ENCODE data around the gene NAT10. TPM values are rescaled to one million over a fixed set of nuclear protein-coding genes. Genes with fewer than 3 reads are reported as not detected.

Gene NAT10
- total RNA-seq, 1 experiment from 2014 or later = 38.0 TPM

GRCh38 chr11:34143048-34143447 lies 37.6 kb downstream of the NAT10 start:
- DNase-seq (ENCODE audit: low read depth, low spot score) = no peak
- in situ Hi-C loops (cut with HindIII; ENCODE audit: low pct_unique_long_range_greater_than_20kb, low sequenced_read_pairs) = no loop called here

- in situ Hi-C loops (cut with HindIII; ENCODE audit: low pct_unique_long_range_greater_than_20kb, low sequenced_read_pairs) = no loop called here
- DNase-seq (ENCODE audit: low read depth, low spot score) = no peak
Observed at GRCh38 chr11:34145073-34145472, 39.6 kb downstream of the NAT10 start.

GRCh38 chr11:34145847-34146381 lies 40.5 kb downstream of the NAT10 start:
- in situ Hi-C loops (cut with HindIII; ENCODE audit: low pct_unique_long_range_greater_than_20kb, low sequenced_read_pairs) = no loop called here
- no peak for DNase-seq (ENCODE audit: low read depth, low spot score)

GRCh38 chr11:34146411-34146810 lies 41.0 kb downstream of the NAT10 start:
- no peak for DNase-seq (ENCODE audit: low read depth, low spot score)
- in situ Hi-C loops (cut with HindIII; ENCODE audit: low pct_unique_long_range_greater_than_20kb, low sequenced_read_pairs) = no loop called here

- in situ Hi-C loops (cut with HindIII; ENCODE audit: low pct_unique_long_range_greater_than_20kb, low sequenced_read_pairs) = no loop called here
- no peak for DNase-seq (ENCODE audit: low read depth, low spot score)
Observed at GRCh38 chr11:34146866-34147265, 41.4 kb downstream of the NAT10 start.

GRCh38 chr11:34147581-34147980 lies 42.2 kb downstream of the NAT10 start:
- DNase-seq (ENCODE audit: low read depth, low spot score) = no peak
- in situ Hi-C loops (cut with HindIII; ENCODE audit: low pct_unique_long_range_greater_than_20kb, low sequenced_read_pairs) = no loop called here

- in situ Hi-C loops (cut with HindIII; ENCODE audit: low pct_unique_long_range_greater_than_20kb, low sequenced_read_pairs) = no loop called here
- DNase-seq (ENCODE audit: low read depth, low spot score) = no peak
Observed at GRCh38 chr11:34148504-34149165, 43.2 kb downstream of the NAT10 start.

- in situ Hi-C loops (cut with HindIII; ENCODE audit: low pct_unique_long_range_greater_than_20kb, low sequenced_read_pairs) = no loop called here
- no peak for DNase-seq (ENCODE audit: low read depth, low spot score)
Observed at GRCh38 chr11:34149274-34149673, 43.8 kb downstream of the NAT10 start.

GRCh38 chr11:34149786-34150185 lies 44.4 kb downstream of the NAT10 start:
- in situ Hi-C loops (cut with HindIII; ENCODE audit: low pct_unique_long_range_greater_than_20kb, low sequenced_read_pairs) = no loop called here
- DNase-seq (ENCODE audit: low read depth, low spot score) = peak; percentile 10

GRCh38 chr11:34150494-34151151 lies 45.2 kb downstream of the NAT10 start:
- DNase-seq (ENCODE audit: low read depth, low spot score) = no peak
- in situ Hi-C loops (cut with HindIII; ENCODE audit: low pct_unique_long_range_greater_than_20kb, low sequenced_read_pairs) = no loop called here

GRCh38 chr11:34151166-34151565 lies 45.7 kb downstream of the NAT10 start:
- in situ Hi-C loops (cut with HindIII; ENCODE audit: low pct_unique_long_range_greater_than_20kb, low sequenced_read_pairs) = no loop called here

GRCh38 chr11:34151916-34152845 lies 46.8 kb downstream of the NAT10 start:
- in situ Hi-C loops (cut with HindIII; ENCODE audit: low pct_unique_long_range_greater_than_20kb, low sequenced_read_pairs) = no loop called here
- no peak for DNase-seq (ENCODE audit: low read depth, low spot score)

More at GRCh38 chr11:34151166-34151565, 45.7 kb downstream of the NAT10 start:
- DNase-seq (ENCODE audit: low read depth, low spot score) = no peak

GRCh38 chr11:34154059-34154875 lies 48.8 kb downstream of the NAT10 start:
- in situ Hi-C loops (cut with HindIII; ENCODE audit: low pct_unique_long_range_greater_than_20kb, low sequenced_read_pairs) = no loop called here
- DNase-seq (ENCODE audit: low read depth, low spot score) = peak; percentile 28

GRCh38 chr11:34155057-34155756 lies 49.8 kb downstream of the NAT10 start:
- DNase-seq (ENCODE audit: low read depth, low spot score) = no peak
- in situ Hi-C loops (cut with HindIII; ENCODE audit: low pct_unique_long_range_greater_than_20kb, low sequenced_read_pairs) = no loop called here

GRCh38 chr11:34155757-34156062 lies 50.3 kb downstream of the NAT10 start:
- in situ Hi-C loops (cut with HindIII; ENCODE audit: low pct_unique_long_range_greater_than_20kb, low sequenced_read_pairs) = no loop called here

GRCh38 chr11:34157163-34157562 lies 51.7 kb downstream of the NAT10 start:
- no peak for DNase-seq (ENCODE audit: low read depth, low spot score)

More at GRCh38 chr11:34155757-34156062, 50.3 kb downstream of the NAT10 start:
- no peak for DNase-seq (ENCODE audit: low read depth, low spot score)

GRCh38 chr11:34158661-34159060 lies 53.2 kb downstream of the NAT10 start:
- DNase-seq (ENCODE audit: low read depth, low spot score) = no peak
- in situ Hi-C loops (cut with HindIII; ENCODE audit: low pct_unique_long_range_greater_than_20kb, low sequenced_read_pairs) = no loop called here

More at GRCh38 chr11:34157163-34157562, 51.7 kb downstream of the NAT10 start:
- in situ Hi-C loops (cut with HindIII; ENCODE audit: low pct_unique_long_range_greater_than_20kb, low sequenced_read_pairs) = no loop called here

All from SK-MEL-5 (cell line).